Measurements from ENCODE around the gene PPP6C.
"Not testable (repeated sequence)": the region's sequence is repeated elsewhere in the genome, so short reads cannot be mapped to it uniquely, and the experiment has no call there.

Gene PPP6C

GRCh38 chr9:125189361-125190289 is at the start of gene PPP6C:
Gene PPP6C, minus strand, starts transcription at chr9:125189803. Its CDS starts 85 bp downstream, at chr9:125189718.
- peak; percentile 98 for DNase-seq

- DNase-seq: no peak
These were observed 49.4 kb upstream of the PPP6C start for GRCh38 chr9:125238915-125239446.

GRCh38 chr9:125238127-125238914 is 48.7 kb upstream of the PPP6C start:
- DNase-seq: no peak

GRCh38 chr9:125236520-125237159 is 47.0 kb upstream of the PPP6C start:
- not testable (repeated sequence) for DNase-seq

- DNase-seq: no peak
These were observed 46.4 kb upstream of the PPP6C start for GRCh38 chr9:125235804-125236519.

- DNase-seq: not testable (repeated sequence)
These were observed 44.5 kb upstream of the PPP6C start for GRCh38 chr9:125234099-125234498.

- no peak for DNase-seq
These were observed 44.1 kb upstream of the PPP6C start for GRCh38 chr9:125233678-125234077.

- DNase-seq: no peak
These were observed 38.2 kb upstream of the PPP6C start for GRCh38 chr9:125227761-125228160.

- DNase-seq: not testable (repeated sequence)
These were observed 35.3 kb upstream of the PPP6C start for GRCh38 chr9:125224858-125225257.

GRCh38 chr9:125218621-125219020 is 29.0 kb upstream of the PPP6C start:
- DNase-seq: no peak

GRCh38 chr9:125214186-125214585 is 24.6 kb upstream of the PPP6C start:
- no peak for DNase-seq

GRCh38 chr9:125204477-125204876 is 14.9 kb upstream of the PPP6C start:
- DNase-seq: no peak

- DNase-seq: no peak
These were observed 13.4 kb upstream of the PPP6C start for GRCh38 chr9:125202846-125203618.

GRCh38 chr9:125200216-125201047 is 10.8 kb upstream of the PPP6C start, which contains the start of gene RABEPK:
Gene RABEPK, plus strand, starts transcription at chr9:125200542. Its CDS starts 2,472 bp downstream, at chr9:125203014.
- peak; percentile 96 to 97 for DNase-seq

- DNase-seq: not testable (repeated sequence)
These were observed 6.0 kb upstream of the PPP6C start for GRCh38 chr9:125195591-125195990.

GRCh38 chr9:125194466-125194865 is 4.9 kb upstream of the PPP6C start:
- peak in 1 of 2 experiments; percentile 45 for DNase-seq

- peak; percentile 55 to 59 for DNase-seq
These were observed 778 bp upstream of the PPP6C start for GRCh38 chr9:125190361-125190801.

- peak; percentile 51 to 57 for DNase-seq
These were observed 617 bp downstream of the PPP6C start for GRCh38 chr9:125189011-125189360.

- DNase-seq: no peak
These were observed 6.0 kb downstream of the PPP6C start for GRCh38 chr9:125183561-125183960.

- no peak for DNase-seq
These were observed 6.5 kb downstream of the PPP6C start for GRCh38 chr9:125183054-125183453.

Measured in activated T-cell treated with anti-CD3 and anti-CD28 coated beads, Interleukin-2, amount 50 U/mL, for 48 hours (primary cell).